HUES6 (cell line): Measurements from ENCODE around the gene RALB.

ENCODE experiments used
- H3K27ac ChIP-seq: 2 replicates; pipeline ENCODE4 v1.7.0; 2013; ENCODE audit warnings: low read depth, mild to moderate bottlenecking, low read length, inconsistent platforms
- H3K27me3 ChIP-seq: 2 replicates; pipeline ENCODE4 v1.6.1; 2013; ENCODE audit warnings: low read length; ENCODE audit not compliant: control insufficient read depth, insufficient read depth
- H3K36me3 ChIP-seq: 2 replicates; pipeline ENCODE4 v1.6.1; 2013; ENCODE audit warnings: low read length; ENCODE audit not compliant: control insufficient read depth, insufficient read depth
- H3K4me1 ChIP-seq: 2 replicates; pipeline ENCODE4 v1.6.1; 2013; ENCODE audit warnings: low read length; ENCODE audit not compliant: control insufficient read depth, insufficient read depth
- H3K4me3 ChIP-seq: 2 replicates; pipeline ENCODE4 v1.5.1; 2013; ENCODE audit warnings: low read depth, low read length
- H3K9ac ChIP-seq: one replicate; pipeline ENCODE4 v1.6.1; 2013; ENCODE audit warnings: mild to moderate bottlenecking, low read length
- H3K9me3 ChIP-seq: 2 replicates; pipeline ENCODE4 v1.6.1; 2013; ENCODE audit warnings: low read depth, low read length; ENCODE audit not compliant: control insufficient read depth, insufficient read depth

RALB gene

DNA sequence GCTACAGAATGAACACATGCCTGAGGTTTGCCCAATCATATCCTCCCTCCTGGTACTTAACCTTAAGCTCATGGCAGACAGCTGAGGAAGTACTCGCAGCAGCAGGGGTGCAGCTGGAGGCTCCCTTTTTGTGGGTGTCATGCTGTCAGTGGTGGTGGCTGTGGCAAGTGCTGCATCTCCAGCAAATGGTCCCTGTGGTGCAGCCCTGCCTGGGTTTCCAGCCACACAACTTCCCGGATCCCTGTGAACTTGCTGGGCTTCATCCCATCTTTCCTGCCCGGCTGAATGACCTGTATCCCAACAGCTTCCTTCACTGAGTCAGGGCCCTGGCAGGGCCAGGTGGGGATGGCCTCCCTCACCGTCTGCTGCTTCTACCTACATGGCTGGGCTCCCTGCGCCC, 34.5 kb upstream of the RALB start:
- no peak overlapping the region for H3K4me3 ChIP-seq
- H3K27me3 ChIP-seq, result peaks cover 9% of the 10 kb centered on the region
- H3K9me3 ChIP-seq, result peaks cover 8% of the 10 kb centered on the region
- 0 out of 2 replicates have a peak, but pooled peaks cover 7% of the 10 kb centered on the region for H3K36me3 ChIP-seq
- H3K27ac ChIP-seq, result no peak overlapping the region
- H3K9ac ChIP-seq, result no peak overlapping the region
- no peaks in the 10 kb centered on the region for H3K4me1 ChIP-seq

DNA sequence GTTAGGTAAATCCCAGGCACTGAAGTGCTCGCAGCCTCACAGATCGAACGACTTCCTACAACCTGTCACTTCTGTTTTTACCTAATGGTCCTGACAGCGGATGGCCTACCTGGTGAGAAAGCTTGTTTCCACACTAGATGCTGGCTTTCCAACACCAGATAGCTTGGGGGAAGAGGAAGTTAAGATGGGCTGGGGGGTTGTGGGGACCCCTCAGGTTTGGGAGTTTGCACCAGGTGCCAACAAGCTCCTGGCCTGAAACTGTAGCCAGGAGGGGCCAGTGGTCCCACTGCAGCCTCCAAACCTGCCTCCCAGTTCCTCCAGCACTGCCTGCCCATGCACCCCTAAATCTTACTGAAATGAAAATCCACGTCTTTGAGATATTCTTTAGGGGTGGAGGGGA, 33.4 kb upstream of the RALB start:
- Histone ChIP-seq H3K27me3 (peaks cover 18% of the 10 kb centered on the region), H3K27ac (no peak overlapping the region), H3K9me3 (peaks cover 8% of the 10 kb centered on the region), H3K36me3 (0 out of 2 replicates have a peak, but pooled peaks cover 7% of the 10 kb centered on the region), H3K4me3 (no peak overlapping the region), H3K4me1 (peaks cover 6% of the 10 kb centered on the region; the same call in 1 of the 2 replicates), H3K9ac (no peak overlapping the region)

DNA sequence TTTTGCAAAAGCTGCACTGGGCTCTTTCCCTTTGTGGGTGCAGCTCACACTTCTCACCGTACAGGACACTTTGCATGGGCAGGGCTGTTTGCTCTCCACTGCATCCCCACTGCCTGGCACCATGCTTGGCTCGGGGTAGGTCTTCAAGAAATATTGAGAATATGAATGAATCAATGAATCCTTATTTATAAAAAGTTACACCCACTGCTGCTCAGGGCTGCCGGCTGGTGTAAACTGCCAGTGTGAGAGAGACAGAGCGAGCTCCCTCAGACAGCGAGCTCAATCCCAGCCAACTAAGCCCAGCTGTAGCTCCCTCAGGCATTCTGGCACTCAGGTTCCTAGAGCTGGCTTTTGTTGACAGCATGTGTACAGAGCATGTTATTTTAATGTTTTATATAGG, 32.9 kb upstream of the RALB start:
- Histone ChIP-seq H3K27me3 (peaks cover 23% of the 10 kb centered on the region), H3K36me3 (0 out of 2 replicates have a peak, but pooled peaks cover 7% of the 10 kb centered on the region), H3K9ac (no peak overlapping the region), H3K4me3 (no peak overlapping the region), H3K27ac (no peak overlapping the region), H3K4me1 (peaks cover 6% of the 10 kb centered on the region; the same call in 1 of the 2 replicates), H3K9me3 (peaks cover 8% of the 10 kb centered on the region)

DNA sequence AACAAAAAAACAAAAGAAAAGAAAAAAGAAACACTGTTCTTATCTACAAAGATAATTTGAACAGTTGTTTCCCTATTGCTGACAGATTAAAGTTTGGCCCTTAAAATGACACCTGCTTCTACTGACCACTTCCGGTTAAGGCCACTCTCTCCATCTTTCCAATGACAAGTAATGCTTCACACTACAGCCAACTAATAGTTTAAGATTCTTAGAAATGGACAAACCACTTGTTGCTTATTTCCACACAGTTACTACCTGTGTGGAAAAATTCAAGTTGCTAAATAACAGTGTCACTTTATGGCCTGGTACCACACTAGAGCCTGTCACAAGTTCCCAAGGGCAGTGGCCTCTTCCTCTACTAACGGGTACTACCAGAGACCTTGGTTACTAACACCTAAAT, 31.9 kb upstream of the RALB start:
- H3K27ac ChIP-seq, result no peak overlapping the region
- H3K36me3 ChIP-seq, result 0 out of 2 replicates have a peak, but pooled peaks cover 7% of the 10 kb centered on the region
- H3K4me3 ChIP-seq, result no peak overlapping the region
- H3K9me3 ChIP-seq, result peaks cover 8% of the 10 kb centered on the region
- no peak overlapping the region for H3K9ac ChIP-seq
- H3K4me1 ChIP-seq, result peaks cover 6% of the 10 kb centered on the region; the same call in 1 of the 2 replicates
- H3K27me3 ChIP-seq, result peaks cover 31% of the 10 kb centered on the region

DNA sequence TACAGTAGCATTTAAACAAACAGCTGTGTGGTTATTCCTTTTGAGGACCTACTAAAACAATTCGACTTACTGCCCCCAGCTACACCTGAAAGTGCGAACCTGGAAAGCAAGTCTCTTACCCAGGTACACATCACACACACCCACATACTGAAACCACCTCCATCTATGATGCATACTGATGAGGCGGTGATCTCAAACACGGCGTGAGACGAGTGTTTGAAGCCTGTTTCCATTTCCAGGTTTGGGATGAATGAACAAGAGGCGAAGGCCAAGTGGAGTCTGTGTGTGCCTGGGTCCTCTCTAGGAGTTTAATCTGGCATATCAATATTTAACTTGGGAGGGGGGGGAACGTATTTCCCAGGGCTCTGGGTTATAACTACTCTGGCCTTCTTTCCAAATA, 31.0 kb upstream of the RALB start:
- no peak overlapping the region for H3K4me3 ChIP-seq
- H3K27ac ChIP-seq, result no peak overlapping the region

DNA sequence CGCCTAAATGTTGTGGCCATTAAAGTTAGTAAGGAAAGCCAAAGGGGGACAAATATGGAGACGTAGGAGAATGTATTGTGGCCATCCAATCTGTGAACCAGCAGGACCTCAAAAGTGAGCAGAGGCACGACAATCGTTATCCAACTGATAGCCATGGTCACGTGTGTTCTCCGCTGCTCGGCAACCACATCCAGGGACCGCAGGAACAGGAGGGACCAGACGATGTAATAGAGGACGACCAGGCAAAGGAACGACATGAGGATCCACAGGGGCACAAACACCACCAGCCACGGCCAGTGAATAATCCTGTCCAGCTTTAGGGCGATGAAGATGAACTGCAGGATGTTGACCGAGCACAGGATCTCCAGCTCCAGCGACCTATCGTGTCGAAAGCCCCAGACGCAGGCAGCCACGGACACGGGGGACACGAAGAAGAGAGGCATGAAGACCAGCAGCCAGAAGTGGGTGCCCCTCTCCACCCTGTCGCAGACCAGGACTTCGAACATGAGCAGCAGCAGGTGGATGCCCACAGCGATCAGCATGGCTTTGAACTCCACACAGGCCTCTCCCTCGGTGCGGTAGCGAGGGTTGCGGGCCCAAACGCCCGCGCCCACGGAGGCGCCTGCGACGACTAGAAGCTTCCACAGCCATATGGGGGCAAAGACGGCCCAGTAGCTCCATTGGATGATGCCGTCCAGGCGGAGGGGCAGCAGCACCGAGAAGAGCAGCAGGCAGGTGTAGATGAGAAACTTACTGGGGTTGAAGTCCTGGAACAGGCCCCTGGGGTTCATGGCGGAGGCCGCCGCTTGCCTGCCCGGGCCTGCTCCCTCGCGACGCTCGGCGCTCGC, 30.2 kb upstream of the RALB start:
- peaks cover 39% of the 10 kb centered on the region for H3K27me3 ChIP-seq
- H3K27ac ChIP-seq, result no peak overlapping the region
- H3K4me3 ChIP-seq, result peak overlapping the region; percentile 73
- H3K9ac ChIP-seq, result peak overlapping the region; percentile 86
- H3K9me3 ChIP-seq, result peaks cover 8% of the 10 kb centered on the region
- H3K4me1 ChIP-seq, result peaks cover 6% of the 10 kb centered on the region; the same call in 1 of the 2 replicates
- H3K36me3 ChIP-seq, result 0 out of 2 replicates have a peak, but pooled peaks cover 7% of the 10 kb centered on the region

More for the DNA sequence above, 31.0 kb upstream of the RALB start:
- Histone ChIP-seq H3K9me3 (peaks cover 8% of the 10 kb centered on the region), H3K36me3 (0 out of 2 replicates have a peak, but pooled peaks cover 7% of the 10 kb centered on the region), H3K4me1 (peaks cover 6% of the 10 kb centered on the region; the same call in 1 of the 2 replicates), H3K27me3 (peaks cover 39% of the 10 kb centered on the region), H3K9ac (no peak overlapping the region)

DNA sequence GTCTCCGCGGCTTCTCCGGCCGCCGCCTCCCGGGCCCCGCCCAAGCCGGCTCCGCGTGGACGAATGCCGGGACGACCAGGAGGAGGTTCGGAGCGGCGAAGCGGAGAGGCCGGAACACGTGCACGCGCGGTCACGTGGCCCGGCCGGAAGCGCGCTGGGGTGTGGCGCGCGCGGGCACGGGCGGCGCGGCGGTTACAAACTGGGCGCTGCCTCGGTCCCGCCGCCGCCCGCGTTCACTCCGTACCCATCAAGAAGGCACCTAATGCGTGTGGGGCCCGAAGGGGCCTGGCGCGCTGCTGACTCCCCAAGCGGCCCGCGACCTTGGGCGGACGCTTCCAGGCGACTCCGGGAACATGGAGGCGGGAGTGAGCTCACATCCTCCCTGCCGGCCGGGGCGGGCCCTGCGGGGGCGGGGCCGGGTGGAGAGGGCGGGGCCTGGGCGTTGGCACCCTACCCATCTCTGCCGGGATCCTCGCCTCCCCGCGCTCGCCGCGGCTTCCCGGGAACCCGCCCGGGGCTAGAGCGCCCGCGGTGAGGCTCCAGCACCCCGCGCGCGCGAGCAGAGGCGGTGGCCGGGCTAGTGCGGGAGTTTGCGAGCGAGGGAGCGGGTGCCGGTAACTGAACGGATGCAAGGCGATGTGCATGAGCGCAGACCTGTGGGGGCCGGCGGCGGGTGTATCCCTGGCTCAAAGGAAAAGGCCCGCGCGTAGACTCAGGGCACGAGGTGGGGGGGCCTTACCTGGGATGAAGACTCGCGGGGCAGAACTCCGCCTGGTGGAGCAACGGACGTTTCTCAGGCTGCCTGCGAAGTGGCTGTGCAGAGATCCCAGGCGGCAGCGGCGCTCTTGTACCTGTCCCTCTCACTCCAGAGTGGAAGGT, 29.4 kb upstream of the RALB start, which contains the start of gene TMEM185B:
TSS of gene TMEM185B (minus strand) at position 367 of the 879 bp plus-strand sequence. CDS start 424 bp downstream, outside the sequence.
- H3K9me3 ChIP-seq, result peaks cover 8% of the 10 kb centered on the region
- peak within 1 kb of the TSS; percentile 86 for H3K9ac ChIP-seq
- peak within 1 kb of the TSS; percentile 73 for H3K4me3 ChIP-seq
- H3K36me3 ChIP-seq, result 0 out of 2 replicates have a peak, but pooled peaks cover 7% of the 10 kb centered on the region
- H3K27ac ChIP-seq, result peak within 1 kb of the TSS; percentile 69
- H3K27me3 ChIP-seq, result peaks cover 39% of the 10 kb centered on the region
- H3K4me1 ChIP-seq, result peaks cover 6% of the 10 kb centered on the region; the same call in 1 of the 2 replicates

DNA sequence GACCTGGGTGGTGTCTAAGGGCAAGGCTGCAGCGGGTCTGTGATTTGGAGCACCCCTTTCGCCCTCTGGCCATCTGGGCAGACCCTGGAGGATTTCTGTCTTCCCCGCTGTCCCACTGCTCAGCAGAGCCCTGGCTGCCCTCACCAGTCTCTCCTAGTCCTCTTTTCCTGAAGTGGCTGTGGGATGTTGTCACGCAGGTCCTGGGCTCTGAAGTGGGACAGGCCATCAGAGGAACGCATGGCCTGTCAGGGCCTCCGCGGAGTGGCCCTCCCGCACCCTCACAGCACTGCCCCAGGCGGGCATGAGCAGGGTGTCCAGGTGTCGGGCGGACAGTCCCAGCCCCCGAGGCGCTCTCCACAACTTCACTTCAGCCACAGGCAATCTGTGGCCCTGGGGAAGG, 28.4 kb upstream of the RALB start:
- Histone ChIP-seq H3K27me3 (peaks cover 39% of the 10 kb centered on the region), H3K27ac (no peak overlapping the region), H3K9ac (no peak overlapping the region), H3K4me1 (peaks cover 6% of the 10 kb centered on the region; the same call in 1 of the 2 replicates), H3K4me3 (peak overlapping the region; percentile 73; the same call in 1 of the 2 replicates), H3K9me3 (peaks cover 8% of the 10 kb centered on the region), H3K36me3 (0 out of 2 replicates have a peak, but pooled peaks cover 7% of the 10 kb centered on the region)

DNA sequence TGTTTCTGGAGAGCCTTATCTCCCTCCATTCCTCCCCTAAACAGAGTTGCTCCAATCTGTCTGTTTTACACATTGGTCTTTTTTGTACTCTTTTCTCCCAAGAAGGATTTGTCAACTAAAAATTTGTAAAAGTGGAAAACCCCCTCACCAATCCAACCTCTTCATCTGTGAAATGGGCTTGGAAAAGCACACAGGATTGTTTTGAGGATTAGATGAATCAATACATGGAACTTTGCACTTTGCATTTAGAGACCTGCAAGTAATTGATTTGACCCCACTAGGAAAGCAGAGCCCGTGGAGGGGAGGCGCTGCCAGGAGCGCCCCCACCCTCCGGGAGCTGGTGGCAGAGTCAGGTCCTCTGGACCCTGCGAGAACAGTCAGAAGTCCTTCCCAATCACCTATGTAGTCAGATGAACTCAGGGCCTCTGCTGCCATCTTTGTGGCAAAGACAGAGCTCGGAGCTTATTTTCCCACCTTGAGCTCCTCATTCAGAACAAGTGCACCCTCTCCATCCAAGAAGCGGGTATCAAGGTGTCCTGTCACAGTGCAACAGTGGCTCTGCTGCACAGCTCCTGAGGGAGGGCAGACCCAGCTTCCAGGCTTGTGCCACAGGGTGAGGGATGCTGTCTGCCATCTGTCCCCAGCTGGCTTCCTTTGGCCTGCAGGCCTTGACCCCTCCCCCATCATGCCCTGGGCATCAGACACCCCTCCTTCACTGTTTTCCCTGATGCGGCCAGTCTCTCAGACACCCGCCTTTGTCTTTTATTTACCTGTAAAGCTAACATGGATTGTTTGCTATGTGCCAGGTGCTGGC, 27.7 kb upstream of the RALB start:
- Histone ChIP-seq H3K4me1 (peaks cover 6% of the 10 kb centered on the region; the same call in 1 of the 2 replicates), H3K27ac (no peak overlapping the region), H3K36me3 (0 out of 2 replicates have a peak, but pooled peaks cover 7% of the 10 kb centered on the region), H3K4me3 (no peak overlapping the region), H3K27me3 (peaks cover 39% of the 10 kb centered on the region), H3K9me3 (peaks cover 8% of the 10 kb centered on the region), H3K9ac (no peak overlapping the region)

DNA sequence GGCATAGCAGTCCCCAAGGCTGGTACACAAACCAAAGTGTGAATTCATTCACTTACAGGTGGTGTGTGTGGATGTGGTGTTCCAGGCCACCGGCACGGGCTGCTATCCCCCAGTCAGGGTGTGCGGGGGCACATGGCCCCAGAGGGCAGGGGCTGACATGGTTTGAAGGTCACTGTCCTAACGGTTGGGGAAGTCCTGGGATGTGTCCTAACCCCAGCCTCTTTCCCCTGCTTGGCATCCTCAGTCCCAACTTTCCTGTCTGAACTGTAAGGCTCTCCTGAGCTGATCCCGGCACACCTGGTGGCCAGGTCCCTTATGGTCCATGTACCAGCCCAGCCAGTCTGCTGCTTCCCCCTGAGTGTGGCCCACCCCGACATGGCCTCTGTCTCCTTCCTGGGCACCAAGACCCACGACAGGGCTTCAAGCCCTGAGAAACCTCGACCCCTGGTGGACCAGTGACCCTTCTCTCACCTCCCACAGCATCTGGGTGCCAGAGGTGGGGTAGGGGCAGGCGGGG, 27.0 kb upstream of the RALB start:
- H3K36me3 ChIP-seq, result 0 out of 2 replicates have a peak, but pooled peaks cover 7% of the 10 kb centered on the region
- H3K9me3 ChIP-seq, result peaks cover 8% of the 10 kb centered on the region
- H3K9ac ChIP-seq, result no peak overlapping the region
- peaks cover 39% of the 10 kb centered on the region for H3K27me3 ChIP-seq
- peaks cover 6% of the 10 kb centered on the region; the same call in 1 of the 2 replicates for H3K4me1 ChIP-seq
- H3K27ac ChIP-seq, result no peak overlapping the region
- no peak overlapping the region for H3K4me3 ChIP-seq
